Muscle layer of colon (tissue), 2 donors: ENCODE data around the gene TCP10L.
"Not testable (repeated sequence)": the region's sequence is repeated elsewhere in the genome, so short reads cannot be mapped to it uniquely, and the experiment has no call there.

Experiments
- H3K27ac ChIP-seq: one replicate; pipeline ENCODE4 v1.7.0; 2013; ENCODE audit warnings: low read depth, mild to moderate bottlenecking, low read length, moderate library complexity
- H3K27me3 ChIP-seq, 2 donors: one replicate each; pipeline ENCODE4 v1.7.0; 2013; ENCODE audit warnings: low read length in 2 of 2, mild to moderate bottlenecking in 2 of 2; ENCODE audit not compliant: insufficient read depth in 2 of 2, control insufficient read depth in 1 of 2
- H3K36me3 ChIP-seq: one replicate; pipeline ENCODE4 v1.7.0; 2013; ENCODE audit warnings: mild to moderate bottlenecking, low read length; ENCODE audit not compliant: insufficient read depth
- H3K4me1 ChIP-seq: one replicate; pipeline ENCODE4 v1.7.0; 2013; ENCODE audit warnings: mild to moderate bottlenecking, low read length; ENCODE audit not compliant: insufficient read depth
- H3K4me3 ChIP-seq, 2 donors: one replicate each; pipeline ENCODE4 v1.7.0; 2013; ENCODE audit warnings: low read length in 2 of 2, low read depth in 1 of 2, mild to moderate bottlenecking in 1 of 2, moderate library complexity in 1 of 2
- H3K9ac ChIP-seq: one replicate; pipeline ENCODE4 v1.7.0; 2013; ENCODE audit warnings: low read length
- H3K9me3 ChIP-seq: one replicate; pipeline ENCODE4 v1.7.0; 2013; ENCODE audit warnings: mild to moderate bottlenecking, low read length
- donor health status: abdominal sarcoma.
- donor health status: Adenocarcinoma of cecum.

TCP10L gene

GRCh38 chr21:32567626-32568025, 17.7 kb downstream of the TCP10L start:
- no peak overlapping the region for H3K27ac ChIP-seq

GRCh38 chr21:32566741-32567389, 18.5 kb downstream of the TCP10L start:
- Histone ChIP-seq H3K4me1 (no peaks in the 10 kb centered on the region), H3K4me3 (no peak overlapping the region), H3K36me3 (no peaks in the 10 kb centered on the region), H3K27ac (no peak overlapping the region), H3K9ac (no peak overlapping the region), H3K9me3 (no peaks in the 10 kb centered on the region), H3K27me3 (no peaks in the 10 kb centered on the region)

More at GRCh38 chr21:32567626-32568025, 17.7 kb downstream of the TCP10L start:
- Histone ChIP-seq H3K27me3 (no peaks in the 10 kb centered on the region), H3K36me3 (no peaks in the 10 kb centered on the region), H3K4me1 (no peaks in the 10 kb centered on the region), H3K4me3 (no peak overlapping the region), H3K9ac (no peak overlapping the region), H3K9me3 (no peaks in the 10 kb centered on the region)

DNA sequence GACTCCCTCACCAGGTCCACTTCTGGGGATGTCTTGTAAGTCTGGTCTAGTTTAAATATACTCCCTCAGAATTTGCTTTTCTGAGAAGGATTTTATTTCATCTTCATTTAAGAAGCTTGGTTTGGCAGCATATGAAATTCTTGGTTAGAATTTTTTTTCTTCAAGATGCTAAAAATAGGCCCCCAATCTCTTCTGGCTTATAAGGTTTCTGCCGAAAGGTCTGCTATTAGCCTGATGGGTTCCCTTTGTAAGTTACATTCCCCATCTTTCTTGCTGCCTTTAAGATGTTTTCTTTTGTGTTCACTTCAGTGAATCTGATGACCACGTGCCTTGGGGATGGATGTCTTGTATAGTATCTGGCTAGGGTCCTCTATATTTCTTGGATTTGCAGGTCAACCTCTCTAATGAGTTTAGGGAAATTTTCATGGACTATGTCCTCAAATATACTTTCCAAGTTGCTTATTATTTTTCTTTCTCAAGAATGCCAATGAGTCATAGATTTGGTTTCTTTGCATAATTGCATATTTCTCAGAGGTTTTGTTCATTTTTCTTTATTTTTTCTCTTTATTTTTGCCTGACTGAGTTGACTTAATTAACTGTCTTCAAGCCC, 19.4 kb downstream of the TCP10L start:
- H3K27ac ChIP-seq = no peak overlapping the region
- no peak overlapping the region for H3K9ac ChIP-seq
- H3K9me3 ChIP-seq = no peaks in the 10 kb centered on the region
- no peaks in the 10 kb centered on the region for H3K36me3 ChIP-seq
- H3K4me3 ChIP-seq = no peak overlapping the region
- H3K4me1 ChIP-seq = no peaks in the 10 kb centered on the region
- H3K27me3 ChIP-seq = no peaks in the 10 kb centered on the region

- Histone ChIP-seq H3K4me3 (no peak overlapping the region), H3K27ac (no peak overlapping the region), H3K36me3 (no peaks in the 10 kb centered on the region), H3K27me3 (no peaks in the 10 kb centered on the region), H3K9me3 (no peaks in the 10 kb centered on the region), H3K9ac (no peak overlapping the region), H3K4me1 (no peaks in the 10 kb centered on the region)
These were observed 22.4 kb downstream of the TCP10L start for GRCh38 chr21:32562915-32563314.

GRCh38 chr21:32562426-32562825, 22.9 kb downstream of the TCP10L start:
- no peak overlapping the region for H3K27ac ChIP-seq
- H3K36me3 ChIP-seq = no peaks in the 10 kb centered on the region
- H3K27me3 ChIP-seq = no peaks in the 10 kb centered on the region
- H3K4me1 ChIP-seq = no peaks in the 10 kb centered on the region
- no peak overlapping the region for H3K4me3 ChIP-seq
- H3K9ac ChIP-seq = no peak overlapping the region
- H3K9me3 ChIP-seq = no peaks in the 10 kb centered on the region

DNA sequence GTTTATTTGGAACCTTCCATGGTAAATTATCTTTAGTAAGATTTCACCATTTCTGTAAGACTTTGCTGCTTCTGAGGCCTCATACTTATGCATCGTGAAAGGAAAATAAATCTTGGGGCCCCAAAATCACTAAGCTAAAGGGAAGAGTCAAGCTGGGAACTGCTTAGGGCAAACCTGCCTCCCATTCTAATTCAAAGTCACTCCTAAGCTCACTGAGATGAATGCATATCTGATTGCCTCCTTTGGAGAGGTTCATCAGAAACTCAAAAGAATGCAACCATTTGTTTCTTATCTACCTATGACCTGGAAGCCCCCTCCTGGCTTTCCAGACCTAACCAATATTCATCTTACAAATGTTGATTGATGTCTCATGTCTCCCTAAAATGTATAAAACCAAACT, 23.8 kb downstream of the TCP10L start:
- not testable (repeated sequence) for H3K27ac ChIP-seq, H3K27me3 ChIP-seq, H3K9me3 ChIP-seq, H3K4me1 ChIP-seq, H3K4me3 ChIP-seq, H3K36me3 ChIP-seq, H3K9ac ChIP-seq

DNA sequence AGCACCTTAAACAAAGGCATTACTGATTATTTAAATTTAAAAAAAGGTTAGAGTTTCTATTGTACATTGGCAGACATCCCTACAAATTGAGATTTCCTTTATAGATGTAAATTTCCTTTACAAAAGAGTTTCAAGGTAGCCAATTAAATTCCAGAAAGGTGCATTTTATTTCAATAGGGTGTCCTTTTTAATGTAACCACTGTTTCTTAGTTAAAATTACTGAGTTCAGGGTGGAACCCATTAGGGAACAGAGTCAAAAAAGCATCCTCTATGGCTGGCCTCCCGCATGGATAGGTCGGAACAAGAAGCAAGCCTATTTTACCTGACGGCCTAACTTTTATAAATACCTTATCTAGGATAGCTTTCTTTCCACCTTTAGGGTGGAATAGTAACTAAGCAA, 24.4 kb downstream of the TCP10L start:
- H3K9ac ChIP-seq = no peak overlapping the region

GRCh38 chr21:32559006-32559610, 26.2 kb downstream of the TCP10L start:
- Histone ChIP-seq H3K36me3 (no peaks in the 10 kb centered on the region), H3K4me1 (no peaks in the 10 kb centered on the region), H3K27ac (no peak overlapping the region), H3K9ac (no peak overlapping the region), H3K9me3 (no peaks in the 10 kb centered on the region), H3K4me3 (no peak overlapping the region), H3K27me3 (no peaks in the 10 kb centered on the region)

More for the DNA sequence above, 24.4 kb downstream of the TCP10L start:
- Histone ChIP-seq H3K27ac (no peak overlapping the region), H3K27me3 (no peaks in the 10 kb centered on the region), H3K9me3 (no peaks in the 10 kb centered on the region), H3K4me1 (no peaks in the 10 kb centered on the region), H3K4me3 (no peak overlapping the region), H3K36me3 (no peaks in the 10 kb centered on the region)

DNA sequence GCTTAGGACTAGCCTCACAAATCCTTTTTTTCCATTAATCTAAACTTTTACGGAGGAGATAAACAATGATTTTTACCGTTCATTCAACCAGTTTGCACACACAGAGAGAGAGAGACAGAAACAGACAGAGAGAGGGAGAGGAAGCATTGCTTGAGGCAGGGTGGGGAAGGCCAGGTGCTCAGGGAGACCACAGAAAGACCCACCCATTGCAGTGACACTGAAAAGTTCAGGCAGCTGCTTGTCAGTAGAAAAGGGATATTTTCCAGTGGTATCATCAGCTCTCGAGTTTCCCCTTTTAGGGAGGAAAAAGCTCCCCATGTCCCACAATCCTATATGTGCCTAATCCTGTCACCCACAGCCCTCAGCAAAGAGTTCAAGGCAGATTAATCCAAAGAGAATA, 27.2 kb downstream of the TCP10L start:
- H3K4me1 ChIP-seq = no peaks in the 10 kb centered on the region
- H3K27me3 ChIP-seq = no peaks in the 10 kb centered on the region
- H3K27ac ChIP-seq = no peak overlapping the region
- H3K36me3 ChIP-seq = no peaks in the 10 kb centered on the region
- no peak overlapping the region for H3K4me3 ChIP-seq
- no peak overlapping the region for H3K9ac ChIP-seq
- no peaks in the 10 kb centered on the region for H3K9me3 ChIP-seq

- H3K4me1 ChIP-seq = no peaks in the 10 kb centered on the region
- H3K9me3 ChIP-seq = no peaks in the 10 kb centered on the region
- no peaks in the 10 kb centered on the region for H3K27me3 ChIP-seq
- H3K4me3 ChIP-seq = no peak overlapping the region
- no peak overlapping the region for H3K9ac ChIP-seq
- no peaks in the 10 kb centered on the region for H3K36me3 ChIP-seq
- no peak overlapping the region for H3K27ac ChIP-seq
These were observed 30.3 kb downstream of the TCP10L start for GRCh38 chr21:32554832-32555638.

- H3K27me3 ChIP-seq = no peaks in the 10 kb centered on the region
These were observed 35.4 kb downstream of the TCP10L start for GRCh38 chr21:32549886-32550285.

More at GRCh38 chr21:32549886-32550285, 35.4 kb downstream of the TCP10L start:
- no peak overlapping the region for H3K4me3 ChIP-seq
- no peaks in the 10 kb centered on the region for H3K4me1 ChIP-seq
- no peaks in the 10 kb centered on the region for H3K9me3 ChIP-seq
- H3K36me3 ChIP-seq = no peaks in the 10 kb centered on the region
- no peak overlapping the region for H3K27ac ChIP-seq
- H3K9ac ChIP-seq = no peak overlapping the region
